ENCODE measurements around the gene KRT17. TPM values are rescaled to one million over a fixed set of nuclear protein-coding genes. Genes with fewer than 3 reads are reported as not detected.

The KRT17 gene
- total and polyA plus RNA-seq, 2 of the 4 experiments (the other 2 are of a cell fraction): 2.5 to 4.6 TPM

DNA sequence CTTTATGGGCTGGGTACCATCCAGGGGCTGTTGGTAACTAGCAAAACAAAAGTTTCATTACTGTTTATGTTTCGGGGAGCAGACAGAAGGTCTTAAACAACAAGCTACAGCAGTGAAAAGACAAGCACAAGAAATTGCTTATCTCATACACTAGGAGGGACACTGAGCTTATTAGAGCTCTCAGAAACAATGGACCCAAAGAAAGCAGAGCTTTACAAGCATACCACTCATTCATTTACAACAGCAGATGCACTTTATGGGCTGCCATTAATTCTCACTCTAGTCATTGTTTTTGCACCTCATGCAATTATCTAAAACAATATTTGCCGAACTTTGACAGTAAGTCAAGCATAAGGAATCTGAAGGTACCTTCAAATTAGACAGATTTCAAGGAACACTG lies 21.9 kb downstream of the KRT17 start:
- in situ Hi-C loops (cut with MboI; ENCODE audit: low sequenced_read_pairs): no loop called here
- TF ChIP-seq USF2 (IDR thresholded peaks at IDR 0.05; ENCODE audit: low read depth, low read length) (no peak), SMC3 (IDR thresholded peaks at IDR 0.05; ENCODE audit: low read depth, low read length) (no peak), NFE2L2 (IDR thresholded peaks at IDR 0.05; ENCODE audit: low read depth, low read length) (no peak), FOS (IDR thresholded peaks at IDR 0.05; ENCODE audit: low read depth, low read length) (no peak), MXI1 (IDR thresholded peaks at IDR 0.05; ENCODE audit: borderline replicate concordance, low read depth, low read length) (no peak), CHD1 (IDR thresholded peaks at IDR 0.05; ENCODE audit: low read depth, low read length) (no peak), CEBPB (IDR thresholded peaks at IDR 0.05; ENCODE audit: low read depth, low read length) (no peak), RFX5 (IDR thresholded peaks at IDR 0.05; ENCODE audit: low read depth, low read length) (no peak), POLR2A (IDR thresholded peaks at IDR 0.05; ENCODE audit: low read depth, low read length) (no peak), MAZ (IDR thresholded peaks at IDR 0.05; ENCODE audit: borderline replicate concordance, low read depth, low read length) (no peak), RAD21 (IDR thresholded peaks at IDR 0.05; ENCODE audit: low read length) (no peak)
- TF ChIP-seq, protein P1, sequence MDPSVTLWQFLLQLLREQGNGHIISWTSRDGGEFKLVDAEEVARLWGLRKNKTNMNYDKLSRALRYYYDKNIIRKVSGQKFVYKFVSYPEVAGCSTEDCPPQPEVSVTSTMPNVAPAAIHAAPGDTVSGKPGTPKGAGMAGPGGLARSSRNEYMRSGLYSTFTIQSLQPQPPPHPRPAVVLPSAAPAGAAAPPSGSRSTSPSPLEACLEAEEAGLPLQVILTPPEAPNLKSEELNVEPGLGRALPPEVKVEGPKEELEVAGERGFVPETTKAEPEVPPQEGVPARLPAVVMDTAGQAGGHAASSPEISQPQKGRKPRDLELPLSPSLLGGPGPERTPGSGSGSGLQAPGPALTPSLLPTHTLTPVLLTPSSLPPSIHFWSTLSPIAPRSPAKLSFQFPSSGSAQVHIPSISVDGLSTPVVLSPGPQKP (IDR thresholded peaks at IDR 0.05; ENCODE audit: borderline replicate concordance, low read depth, low read length): no peak
- dilution Hi-C loops (cut with HindIII; ENCODE audit: low sequenced_read_pairs, unreplicated experiment): no loop called here

More for the DNA sequence above, 21.9 kb downstream of the KRT17 start:
- DNase-seq (no peak), ATAC-seq (ENCODE audit: low read depth) (no peak)
- no peak overlapping the region for H2AK9ac ChIP-seq (replicated peaks; ENCODE audit: low read depth, low read length, poor library complexity)
- CTCF ChIA-PET: interaction anchor here (0.7 kb wide), 1 partner anchor 33 kb away, joined by 3 read pairs; no protein-coding TSS in a partner anchor
- no peak overlapping the region for H4K8ac ChIP-seq (ENCODE audit: low read depth in 2 of 2, low read length in 2 of 2)
- no peak overlapping the region for H2BK5ac ChIP-seq (ENCODE audit: low read depth, low read length, poor library complexity, severe bottlenecking)
- POLR2A ChIA-PET (ENCODE audit: unreplicated experiment): no interaction called here
- no peak overlapping the region for H4K5ac ChIP-seq (ENCODE audit: low read depth, low read length)
- no CpG with 5 or more reads among the region's 2 CpGs for WGBS, 2 experiments (ENCODE audit: extremely low coverage in 2 of 2, insufficient read length in 1 of 2)
- no peak overlapping the region for H3K9ac ChIP-seq (ENCODE audit: low read depth, low read length)
- no peak overlapping the region for H2BK15ac ChIP-seq (ENCODE audit: low read depth, low read length)
- H3K27ac ChIP-seq (ENCODE audit: insufficient read depth, low read length): no peak overlapping the region
- peaks cover 8% of the 10 kb centered on the region for H3K9me3 ChIP-seq (ENCODE audit: control insufficient read depth, insufficient read depth, low read length)
- H3K36me3 ChIP-seq (ENCODE audit: control insufficient read depth, insufficient read depth, low read length): no peaks in the 10 kb centered on the region
- no peak overlapping the region for H3K4me2 ChIP-seq (ENCODE audit: low read depth, low read length)
- H3K9me1 ChIP-seq (ENCODE audit: insufficient read depth, low read length): no peaks in the 10 kb centered on the region
- H2BK20ac ChIP-seq (ENCODE audit: low read depth, low read length): no peak overlapping the region
- H3K56ac ChIP-seq (ENCODE audit: extremely low read depth, insufficient read depth, low read length): no peak overlapping the region
- no peaks in the 10 kb centered on the region for H3K4me1 ChIP-seq (ENCODE audit: control insufficient read depth, insufficient read depth, low read length)
- peaks cover 34% of the 10 kb centered on the region for H3K27me3 ChIP-seq (ENCODE audit: control insufficient read depth, insufficient read depth, low read length)
- H3K14ac ChIP-seq (replicated peaks; ENCODE audit: low read depth, low read length): no peak overlapping the region
- intact Hi-C loops (cut with micrococcal nuclease): no loop called here
- no peaks in the 10 kb centered on the region for H3K79me1 ChIP-seq (ENCODE audit: low read depth in 1 of 2, low read length in 2 of 2)
- no peak overlapping the region for H3K23ac ChIP-seq (ENCODE audit: low read depth, low read length)
- no peak overlapping the region for H3K18ac ChIP-seq (ENCODE audit: low read depth, low read length)
- H2AFZ ChIP-seq (replicated peaks; ENCODE audit: low read length, poor library complexity): no peak overlapping the region
- H4K91ac ChIP-seq (ENCODE audit: insufficient read depth, low read depth, low read length): no peak overlapping the region
- BruUV-seq (replicated peaks): no TSS peak
- H3K4ac ChIP-seq (ENCODE audit: low read depth, low read length): no peak overlapping the region
- no peak overlapping the region for H2AK5ac ChIP-seq (ENCODE audit: low read depth, low read length)
- no peak overlapping the region for H3K4me3 ChIP-seq (ENCODE audit: insufficient read depth, low read depth, low read length)
- no peaks in the 10 kb centered on the region for H4K20me1 ChIP-seq (ENCODE audit: insufficient read depth, low read length)
- no peak overlapping the region for H2BK120ac ChIP-seq (ENCODE audit: low read depth, low read length)

Data from IMR-90 (cell line).